ENCODE data around the gene HCAR2. TPM values are rescaled to one million over a fixed set of nuclear protein-coding genes. Genes with fewer than 3 reads are reported as not detected.
A peak's percentile ranks its signal among the peaks of the same experiment; 100 is the strongest.
"Not testable (repeated sequence)": the region's sequence is repeated elsewhere in the genome, so short reads cannot be mapped to it uniquely, and the experiment has no call there.

The HCAR2 gene
- polyA plus RNA-seq (ENCODE audit: low read depth in 6 of 6) = not detected

- not testable (repeated sequence) for H3K9me3 Mint-ChIP-seq; ATAC-seq (ENCODE audit: low read depth in 2 of 2); H3K4me1 Mint-ChIP-seq; H3K27me3 Mint-ChIP-seq; DNase-seq; H3K36me3 Mint-ChIP-seq
- H3K27ac Mint-ChIP-seq = peak within 1 kb of the TSS in 2 of 6 donors; percentile 74 to 87
- H3K4me3 Mint-ChIP-seq = peak within 1 kb of the TSS in 1 of 8 donors; percentile 76
Measured at GRCh38 chr12:122702890-122703611, at the start of gene HCAR2. TSS of gene HCAR2 (minus strand) at chr12:122703357. CDS start at chr12:122703283, 74 bp downstream.

GRCh38 chr12:122752464-122753318 lies 49.5 kb upstream of the HCAR2 start, which contains the start of gene DENR:
TSS of gene DENR (plus strand) at chr12:122752824. CDS start at chr12:122753702, 878 bp downstream.
- H3K4me1 Mint-ChIP-seq = peaks cover 46 to 53% (median 50%) of the 10 kb centered on the region in 3 donors
- ATAC-seq (ENCODE audit: low read depth in 2 of 2) = peak; percentile 84 to 88
- peak within 1 kb of the TSS; percentile 91 to 99 (median 96) for H3K4me3 Mint-ChIP-seq
- H3K36me3 Mint-ChIP-seq = peaks cover 17 to 40% of the 10 kb centered on the region in 2 donors
- no peaks in the 10 kb centered on the region for H3K27me3 Mint-ChIP-seq
- no peaks in the 10 kb centered on the region for H3K9me3 Mint-ChIP-seq
- peak within 1 kb of the TSS; percentile 97 to 99 (median 97) for H3K27ac Mint-ChIP-seq
- peak; percentile 100 for DNase-seq

GRCh38 chr12:122750781-122751515 lies 47.8 kb upstream of the HCAR2 start:
- Mint-ChIP-seq H3K4me3 (peak overlapping the region; percentile 56 to 99 (median 94)), H3K4me1 (peaks cover 34 to 39% (median 35%) of the 10 kb centered on the region in 3 donors), H3K27ac (peak overlapping the region in 5 of 6 donors; percentile 70 to 98 (median 89)), H3K36me3 (peaks cover 5 to 23% of the 10 kb centered on the region in 2 donors)
- not testable (repeated sequence) for H3K9me3 Mint-ChIP-seq; ATAC-seq (ENCODE audit: low read depth in 2 of 2); H3K27me3 Mint-ChIP-seq; DNase-seq

- H3K27ac Mint-ChIP-seq = peak overlapping the region in 1 of 6 donors; percentile 32
- no peak for DNase-seq
- peaks cover 5 to 14% of the 10 kb centered on the region in 2 donors for H3K36me3 Mint-ChIP-seq
- ATAC-seq (ENCODE audit: low read depth in 2 of 2) = no peak
- peak overlapping the region in 1 of 8 donors; percentile 30 for H3K4me3 Mint-ChIP-seq
- H3K4me1 Mint-ChIP-seq = peaks cover 27 to 36% (median 31%) of the 10 kb centered on the region in 3 donors
- no peaks in the 10 kb centered on the region for H3K27me3 Mint-ChIP-seq
- no peaks in the 10 kb centered on the region for H3K9me3 Mint-ChIP-seq
Measured at GRCh38 chr12:122749569-122750332, 46.6 kb upstream of the HCAR2 start.

GRCh38 chr12:122747224-122748135 lies 44.3 kb upstream of the HCAR2 start:
- H3K27ac Mint-ChIP-seq = no peak overlapping the region
- no peaks in the 10 kb centered on the region for H3K36me3 Mint-ChIP-seq

GRCh38 chr12:122743895-122744525 lies 40.9 kb upstream of the HCAR2 start:
- ATAC-seq (ENCODE audit: low read depth in 2 of 2) = no peak
- Mint-ChIP-seq H3K9me3 (no peaks in the 10 kb centered on the region), H3K4me1 (no peaks in the 10 kb centered on the region), H3K27ac (peak overlapping the region in 1 of 6 donors; percentile 37), H3K27me3 (no peaks in the 10 kb centered on the region), H3K36me3 (no peaks in the 10 kb centered on the region), H3K4me3 (no peak overlapping the region)
- no peak for DNase-seq

More at GRCh38 chr12:122747224-122748135, 44.3 kb upstream of the HCAR2 start:
- DNase-seq (no peak), ATAC-seq (ENCODE audit: low read depth in 2 of 2) (no peak)
- Mint-ChIP-seq H3K4me3 (no peak overlapping the region), H3K9me3 (no peaks in the 10 kb centered on the region), H3K4me1 (peaks cover 7 to 16% (median 14%) of the 10 kb centered on the region in 3 donors), H3K27me3 (no peaks in the 10 kb centered on the region)

GRCh38 chr12:122740351-122740750 lies 37.2 kb upstream of the HCAR2 start:
- Mint-ChIP-seq H3K27me3 (no peaks in the 10 kb centered on the region), H3K27ac (no peak overlapping the region), H3K9me3 (no peaks in the 10 kb centered on the region), H3K4me3 (no peak overlapping the region), H3K4me1 (no peaks in the 10 kb centered on the region), H3K36me3 (no peaks in the 10 kb centered on the region)
- no peak for DNase-seq
- no peak for ATAC-seq (ENCODE audit: low read depth in 2 of 2)

- no peak overlapping the region for H3K4me3 Mint-ChIP-seq
Measured at GRCh38 chr12:122738571-122738970, 35.4 kb upstream of the HCAR2 start.

GRCh38 chr12:122732611-122733010 lies 29.5 kb upstream of the HCAR2 start:
- H3K9me3 Mint-ChIP-seq = no peaks in the 10 kb centered on the region
- DNase-seq = no peak
- peak overlapping the region in 4 of 8 donors; percentile 20 to 77 (median 41) for H3K4me3 Mint-ChIP-seq
- H3K36me3 Mint-ChIP-seq = no peaks in the 10 kb centered on the region
- H3K27ac Mint-ChIP-seq = peak overlapping the region in 4 of 6 donors; percentile 68 to 96 (median 82)
- no peaks in the 10 kb centered on the region for H3K27me3 Mint-ChIP-seq
- H3K4me1 Mint-ChIP-seq = peaks cover 21 to 33% (median 22%) of the 10 kb centered on the region in 3 donors
- ATAC-seq (ENCODE audit: low read depth in 2 of 2) = no peak

More at GRCh38 chr12:122738571-122738970, 35.4 kb upstream of the HCAR2 start:
- no peaks in the 10 kb centered on the region for H3K27me3 Mint-ChIP-seq
- no peaks in the 10 kb centered on the region for H3K9me3 Mint-ChIP-seq
- no peak overlapping the region for H3K27ac Mint-ChIP-seq
- H3K36me3 Mint-ChIP-seq = no peaks in the 10 kb centered on the region
- H3K4me1 Mint-ChIP-seq = peaks cover 7% of the 10 kb centered on the region in 3 donors
- DNase-seq (no peak), ATAC-seq (ENCODE audit: low read depth in 2 of 2) (no peak)

GRCh38 chr12:122732170-122732569 lies 29.0 kb upstream of the HCAR2 start:
- ATAC-seq (ENCODE audit: low read depth in 2 of 2) = peak; percentile 50 to 75

More at GRCh38 chr12:122732170-122732569, 29.0 kb upstream of the HCAR2 start:
- Mint-ChIP-seq H3K27ac (peak overlapping the region in 4 of 6 donors; percentile 68 to 96 (median 82)), H3K27me3 (no peaks in the 10 kb centered on the region), H3K9me3 (no peaks in the 10 kb centered on the region), H3K36me3 (no peaks in the 10 kb centered on the region), H3K4me3 (peak overlapping the region in 4 of 8 donors; percentile 1 to 59 (median 29)), H3K4me1 (peaks cover 21 to 33% (median 22%) of the 10 kb centered on the region in 3 donors)
- DNase-seq = peak; percentile 9
